HepG2 (cell line): Measurements from ENCODE around the gene PHACTR1. TPM values are rescaled to one million over a fixed set of nuclear protein-coding genes. Genes with fewer than 3 reads are reported as not detected.

Experiments used
- AHDC1 ChIP-seq: sonication (generic); formaldehyde crosslinking; IDR thresholded peaks from 2 replicates; pipeline ENCODE4 v1.5.1; 2020; ENCODE audit warnings: mild to moderate bottlenecking, missing genetic modification reagents, borderline replicate concordance
- HBP1 ChIP-seq: IDR thresholded peaks from 2 replicates; pipeline ENCODE4 v1.6.1; 2016; ENCODE audit warnings: low read depth, control low read depth
- HIC2 ChIP-seq: sonication (generic); formaldehyde crosslinking; IDR thresholded peaks from 2 replicates; pipeline ENCODE4 v1.9.0; 2022; ENCODE audit warnings: low read depth, missing genetic modification reagents
- NCOR1 ChIP-seq: fragments of 200-600 bp; sonication (generic); IDR thresholded peaks from 2 replicates; pipeline ENCODE4 v1.7.0; 2017; ENCODE audit warnings: antibody characterized with exemption, low read length, borderline replicate concordance
- NFAT5 ChIP-seq: sonication (generic); formaldehyde crosslinking; IDR thresholded peaks from 2 replicates; pipeline ENCODE4 v1.4.0; 2020; ENCODE audit warnings: missing genetic modification reagents
- RFX5 ChIP-seq: IDR thresholded peaks from 2 replicates; pipeline ENCODE4 v1.6.1; 2011; ENCODE audit warnings: low read depth, low read length, improper control_type of control experiment
- ZFP36L2 ChIP-seq: sonication (generic); formaldehyde crosslinking; IDR thresholded peaks from 2 replicates; pipeline ENCODE4 v1.4.0; 2020; ENCODE audit warnings: missing genetic modification reagents
- ZNF574 ChIP-seq: sonication (generic); formaldehyde crosslinking; IDR thresholded peaks from 2 replicates; pipeline ENCODE4 v1.4.0; 2020; ENCODE audit warnings: missing genetic modification reagents
- ZSCAN29 ChIP-seq: sonication (generic); formaldehyde crosslinking; conservative IDR thresholded peaks from 2 replicates; pipeline ENCODE4 v1.4.0; 2020; ENCODE audit warnings: mild to moderate bottlenecking, missing genetic modification reagents
- polyA plus RNA-seq, 8 experiments: library from polyadenylated mRNA; depleted of rRNA in 3 of 8; stranded (reverse) in 7 of 8; unstranded in 1 of 8; fragments of >200 nt; fragmentation: Illumina TruSeq in 4 of 8; extraction: Trizol in 4 of 8; gene quantifications; 2 replicates each; pipeline versions ENCODE4 v1.2.1 to v1.2.3, GENCODE V29; 2011 to 2016; ENCODE audit warnings: low read depth in 4 of 8, missing spikeins in 1 of 8, mixed read lengths in 1 of 8; ENCODE audit not compliant: insufficient read depth in 1 of 8
- total RNA-seq, 5 experiments: library from RNA; depleted of rRNA; stranded (reverse); fragments of >200 nt; fragmentation: Illumina TruSeq; extraction: Trizol; gene quantifications; 2 replicates each; pipeline ENCODE4 v1.2.3, GENCODE V29; 2016; ENCODE audit warnings: low read depth in 1 of 5

Gene PHACTR1
- total and polyA plus RNA-seq, 2 of the 13 experiments (the other 11 are each of a cell fraction or from before 2014, with no cell fraction given): 0.09 TPM; not detected in 1

GRCh38 chr6:13302751-13303667, 586.4 kb downstream of the PHACTR1 start (continued):
- TF ChIP-seq AHDC1 (CRISPR knock-in tag) (0 out of 2 replicates have a peak, but pooled peaks have one; percentile 32), ZSCAN29 (CRISPR knock-in tag) (no peak), HBP1 (CRISPR knock-in tag) (no peak), HIC2 (CRISPR knock-in tag) (no peak), RFX5 (no peak), ZNF574 (CRISPR knock-in tag) (no peak), NFAT5 (CRISPR knock-in tag) (no peak), ZFP36L2 (CRISPR knock-in tag) (no peak), NCOR1 (no peak; the same call in 1 of the 2 replicates)
